AG10803 (cell line): ENCODE measurements around the gene GTF2F2.

Experiments
- DNase-seq: peaks from one replicate; pipeline ENCODE4 v3.0.0; 2010; ENCODE audit warnings: low read depth
- H3K4me3 ChIP-seq: 2 replicates; pipeline ENCODE4 v1.5.1; 2011; ENCODE audit warnings: mild to moderate bottlenecking, low read length, control low read depth
- CTCF ChIP-seq: conservative IDR thresholded peaks from 2 replicates; pipeline ENCODE4 v1.5.1; 2011; ENCODE audit warnings: mild to moderate bottlenecking, low read length, control low read depth, inconsistent platforms

GTF2F2 gene

DNA sequence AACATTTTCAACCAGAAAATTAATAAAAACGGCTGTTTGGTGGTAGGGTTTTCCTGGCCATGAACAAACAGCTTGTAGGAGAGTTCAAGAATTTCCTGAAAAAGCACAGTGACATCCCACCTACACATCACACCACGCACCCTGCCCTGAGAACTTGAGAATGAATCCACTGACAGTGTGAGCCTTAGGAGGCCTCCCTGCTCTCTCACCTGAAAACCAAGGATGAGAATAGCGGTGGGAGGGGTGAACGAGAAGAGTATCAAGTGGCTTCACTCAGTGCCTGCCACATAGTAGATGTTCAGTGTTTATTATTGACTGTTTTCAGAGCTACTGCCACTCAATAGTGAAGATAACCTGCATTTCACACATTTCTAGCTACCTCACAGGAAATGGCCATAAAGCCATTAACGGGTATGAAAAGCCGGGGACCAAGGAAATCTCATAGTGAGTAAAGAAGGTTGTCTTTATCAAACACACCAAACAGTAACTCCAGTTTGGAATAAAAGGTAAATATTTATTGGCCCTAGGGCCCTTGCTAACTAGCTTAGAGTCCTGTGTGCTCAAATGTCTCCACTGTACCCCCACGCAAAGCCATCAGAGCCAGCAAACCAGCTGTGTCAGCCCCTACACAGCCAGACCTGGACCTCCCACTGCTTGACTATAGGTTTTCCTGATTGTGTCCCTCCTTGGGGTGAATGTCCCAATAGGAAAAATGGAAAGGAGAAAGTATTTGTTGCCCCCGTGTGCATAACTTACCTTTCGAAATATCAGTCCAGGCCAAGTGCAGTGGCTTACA is 180.1 kb downstream of the GTF2F2 start:
- DNase-seq, result no peak
- no peak overlapping the region for H3K4me3 ChIP-seq
- TF ChIP-seq CTCF, result no peak

DNA sequence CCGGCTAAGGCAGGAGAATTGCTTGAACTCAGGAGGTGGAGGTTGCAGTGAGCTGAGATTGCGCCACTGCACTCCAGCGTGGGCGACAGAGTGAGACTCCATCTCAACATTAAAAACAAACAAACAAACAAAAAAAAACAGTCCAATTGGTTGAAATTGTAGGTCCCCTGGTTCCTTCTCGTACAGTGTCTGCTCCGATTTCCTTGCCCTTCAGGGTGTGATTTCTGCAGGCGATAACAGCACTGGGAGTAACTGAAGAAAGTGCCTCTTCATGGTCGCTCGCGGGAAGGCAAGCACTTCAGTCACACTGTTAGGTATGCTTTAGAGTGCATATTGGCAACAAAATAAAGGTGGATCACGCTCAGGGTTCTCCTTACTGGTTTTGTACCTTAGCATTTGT is 181.0 kb downstream of the GTF2F2 start:
- TF ChIP-seq CTCF, result no peak
- H3K4me3 ChIP-seq, result no peak overlapping the region
- no peak for DNase-seq

- no peak for DNase-seq
- TF ChIP-seq CTCF, result no peak
- H3K4me3 ChIP-seq, result no peak overlapping the region
Measured at GRCh38 chr13:45302507-45302906, 182.2 kb downstream of the GTF2F2 start.

GRCh38 chr13:45303026-45303425 is 182.7 kb downstream of the GTF2F2 start:
- TF ChIP-seq CTCF, result no peak
- DNase-seq, result no peak
- no peak overlapping the region for H3K4me3 ChIP-seq

GRCh38 chr13:45303866-45304265 is 183.6 kb downstream of the GTF2F2 start:
- no peak for DNase-seq
- no peak for TF ChIP-seq CTCF
- H3K4me3 ChIP-seq, result no peak overlapping the region

DNA sequence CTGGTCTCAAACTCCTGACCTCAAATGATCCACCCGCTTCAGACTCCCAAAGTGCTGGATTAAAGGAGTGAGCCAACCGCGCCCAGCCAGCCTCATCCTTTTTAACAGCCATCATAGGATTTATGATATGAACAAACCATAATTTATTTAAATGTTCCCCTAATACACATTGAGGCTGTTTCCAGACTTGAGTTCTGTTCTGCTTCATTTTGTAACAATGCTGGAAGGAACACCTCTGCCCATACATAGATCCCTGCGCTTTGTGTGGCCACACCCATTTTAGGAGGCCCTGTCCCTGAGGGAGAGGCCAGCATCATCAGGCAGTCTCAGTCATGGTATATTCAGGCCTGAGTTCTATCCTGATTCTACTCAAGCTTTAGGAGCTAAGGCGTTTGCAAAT is 184.8 kb downstream of the GTF2F2 start:
- DNase-seq, result no peak
- H3K4me3 ChIP-seq, result no peak overlapping the region
- no peak for TF ChIP-seq CTCF

- DNase-seq, result no peak
- H3K4me3 ChIP-seq, result no peak overlapping the region
- no peak for TF ChIP-seq CTCF
Measured at GRCh38 chr13:45306966-45307365, 186.7 kb downstream of the GTF2F2 start.
